C4-2B (cell line): ENCODE measurements around the gene EXD3.
"Not testable (repeated sequence)": the region's sequence is repeated elsewhere in the genome, so short reads cannot be mapped to it uniquely, and the experiment has no call there.

ENCODE experiments used
- H3K27ac ChIP-seq: fragments of 450-650 bp; 2 replicates; pipeline ENCODE4 v1.5.1; 2017
- CTCF ChIP-seq: fragments of 450-650 bp; conservative IDR thresholded peaks from 2 replicates; pipeline ENCODE4 v1.5.1; 2017; ENCODE audit warnings: mild to moderate bottlenecking
- ZFX ChIP-seq: fragments of 450-650 bp; IDR thresholded peaks from 2 replicates; pipeline ENCODE4 v1.6.1; 2017

EXD3 gene

GRCh38 chr9:137350696-137351584, 72.0 kb downstream of the EXD3 start:
- TF ChIP-seq ZFX: no peak
- no peak for TF ChIP-seq CTCF
- H3K27ac ChIP-seq: no peak overlapping the region

- no peak for TF ChIP-seq CTCF
- TF ChIP-seq ZFX: no peak
- H3K27ac ChIP-seq: no peak overlapping the region
These were observed 73.4 kb downstream of the EXD3 start for GRCh38 chr9:137349471-137350033.

GRCh38 chr9:137348769-137349470, 74.0 kb downstream of the EXD3 start:
- TF ChIP-seq ZFX: no peak
- no peak for TF ChIP-seq CTCF
- H3K27ac ChIP-seq: no peak overlapping the region

- no peak overlapping the region for H3K27ac ChIP-seq
- no peak for TF ChIP-seq CTCF
- TF ChIP-seq ZFX: no peak
These were observed 75.0 kb downstream of the EXD3 start for GRCh38 chr9:137347928-137348327.

- no peak overlapping the region for H3K27ac ChIP-seq
- no peak for TF ChIP-seq CTCF
- no peak for TF ChIP-seq ZFX
These were observed 80.5 kb downstream of the EXD3 start for GRCh38 chr9:137342482-137342881.

- TF ChIP-seq CTCF (no peak), ZFX (no peak)
- H3K27ac ChIP-seq: no peak overlapping the region
These were observed 81.7 kb downstream of the EXD3 start for GRCh38 chr9:137341227-137341626.

GRCh38 chr9:137339908-137340462, 83.0 kb downstream of the EXD3 start:
- not testable (repeated sequence) for H3K27ac ChIP-seq
